HG03103 (cell line): Measurements from ENCODE around the gene MAMDC4.
"Not testable (repeated sequence)": the region's sequence is repeated elsewhere in the genome, so short reads cannot be mapped to it uniquely, and the experiment has no call there.

Experiments used
- ATAC-seq: cut with Tn5 transposase; IDR thresholded peaks from one replicate; pipeline ENCODE4 v1.9.1; 2021; ENCODE audit warnings: low read depth; ENCODE audit not compliant: unreplicated experiment

MAMDC4 gene

GRCh38 chr9:136824496-136825225 lies 27.5 kb upstream of the MAMDC4 start:
- ATAC-seq: no peak

GRCh38 chr9:136825295-136826187 lies 26.6 kb upstream of the MAMDC4 start:
- no peak for ATAC-seq

GRCh38 chr9:136826188-136826541 lies 26.0 kb upstream of the MAMDC4 start:
- ATAC-seq: no peak

DNA sequence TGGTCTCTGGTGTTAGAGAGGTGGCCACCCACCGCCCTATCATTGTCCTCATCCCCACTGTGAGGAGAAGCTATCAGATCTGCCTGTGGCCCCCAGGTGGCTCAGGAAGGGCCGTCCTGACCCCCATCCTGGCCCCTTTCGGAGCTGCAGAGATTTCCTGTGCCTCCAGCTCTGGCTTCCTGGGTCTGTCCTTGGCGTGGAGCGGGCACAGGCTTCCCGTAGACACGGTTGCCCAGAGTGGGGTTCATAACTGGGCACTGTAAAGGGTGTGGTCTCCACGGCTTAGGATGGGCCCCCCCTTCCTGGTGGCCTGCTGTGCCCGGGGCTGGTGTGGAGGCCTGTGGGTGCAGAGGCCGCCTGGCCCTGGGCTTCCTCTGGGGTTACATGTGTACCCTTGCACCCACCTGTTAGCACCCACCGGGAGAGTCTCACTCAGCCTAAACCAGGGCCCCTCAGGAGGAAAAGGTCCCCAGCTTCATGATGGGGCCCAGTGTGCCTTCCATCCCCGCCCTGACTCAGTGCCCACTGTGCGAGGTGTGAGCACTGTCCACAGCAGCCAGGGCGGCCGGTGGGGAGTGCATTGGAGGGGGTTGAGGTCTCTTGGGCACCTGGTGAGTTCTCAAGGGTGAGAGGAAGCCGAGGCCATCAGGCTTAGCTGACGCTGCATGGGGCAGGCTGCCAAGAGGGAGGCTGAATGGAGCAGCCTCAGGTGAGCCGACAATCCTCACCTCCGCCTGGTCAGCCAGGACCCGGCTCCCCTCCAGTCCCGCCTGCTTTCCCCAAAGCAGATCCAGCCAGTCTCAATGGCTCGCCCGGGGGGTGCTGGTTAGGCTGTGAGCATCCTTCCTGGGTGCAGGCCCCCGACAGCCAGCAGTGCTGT lies 25.2 kb upstream of the MAMDC4 start:
- ATAC-seq: no peak

- ATAC-seq: no peak
Measured at GRCh38 chr9:136827794-136828473, 24.2 kb upstream of the MAMDC4 start.

DNA sequence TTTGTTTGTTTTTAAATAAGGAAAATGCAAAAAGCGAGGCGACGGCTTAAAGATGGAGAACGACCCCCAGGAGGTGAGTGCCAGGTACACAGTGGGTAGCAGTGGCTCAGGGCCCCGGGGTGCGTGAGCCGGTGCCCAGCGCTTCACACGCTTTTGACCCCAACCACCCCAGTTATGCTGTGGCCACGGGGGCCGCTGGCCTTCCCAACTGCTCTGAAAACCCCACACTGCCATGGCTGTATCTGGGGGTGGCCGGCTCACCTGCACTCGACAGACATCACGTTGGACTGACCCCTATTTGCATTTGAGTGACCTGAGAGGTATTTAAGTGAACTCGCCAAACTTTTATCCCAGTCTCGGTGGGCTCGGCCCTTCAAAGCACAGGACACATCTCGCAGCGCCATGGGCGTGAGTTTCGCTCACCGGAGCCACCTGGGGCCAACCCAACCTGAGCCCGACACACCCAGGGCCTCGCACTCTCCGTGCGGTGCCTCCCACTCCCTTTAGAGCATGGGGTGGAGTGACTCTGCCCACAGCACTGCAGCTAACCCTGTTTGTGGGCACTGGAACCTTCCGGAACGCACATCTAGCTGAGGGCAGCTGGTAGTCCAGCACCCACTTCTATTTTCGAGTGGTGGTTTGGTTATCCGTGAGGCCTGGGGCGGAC lies 23.5 kb upstream of the MAMDC4 start:
- ATAC-seq: no peak

DNA sequence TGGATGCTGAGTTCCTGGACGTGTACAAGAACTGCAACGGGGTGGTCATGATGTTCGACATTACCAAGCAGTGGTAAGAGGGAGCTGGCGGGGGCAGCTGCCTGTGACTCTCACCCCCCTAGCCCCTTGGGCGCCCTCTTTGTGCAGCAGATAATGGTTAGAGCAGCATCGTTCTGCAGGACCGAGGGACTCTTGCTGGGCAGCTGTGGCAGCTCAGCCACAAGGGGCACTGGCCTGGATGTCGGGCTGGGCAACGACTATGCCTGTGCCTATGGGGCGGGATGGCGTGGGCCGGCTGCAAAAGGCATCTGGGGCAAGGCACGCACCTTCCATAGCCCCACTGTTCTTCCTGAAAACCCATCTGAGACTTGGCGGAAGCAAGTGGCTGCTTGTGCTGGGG lies 22.7 kb upstream of the MAMDC4 start:
- ATAC-seq: no peak

DNA sequence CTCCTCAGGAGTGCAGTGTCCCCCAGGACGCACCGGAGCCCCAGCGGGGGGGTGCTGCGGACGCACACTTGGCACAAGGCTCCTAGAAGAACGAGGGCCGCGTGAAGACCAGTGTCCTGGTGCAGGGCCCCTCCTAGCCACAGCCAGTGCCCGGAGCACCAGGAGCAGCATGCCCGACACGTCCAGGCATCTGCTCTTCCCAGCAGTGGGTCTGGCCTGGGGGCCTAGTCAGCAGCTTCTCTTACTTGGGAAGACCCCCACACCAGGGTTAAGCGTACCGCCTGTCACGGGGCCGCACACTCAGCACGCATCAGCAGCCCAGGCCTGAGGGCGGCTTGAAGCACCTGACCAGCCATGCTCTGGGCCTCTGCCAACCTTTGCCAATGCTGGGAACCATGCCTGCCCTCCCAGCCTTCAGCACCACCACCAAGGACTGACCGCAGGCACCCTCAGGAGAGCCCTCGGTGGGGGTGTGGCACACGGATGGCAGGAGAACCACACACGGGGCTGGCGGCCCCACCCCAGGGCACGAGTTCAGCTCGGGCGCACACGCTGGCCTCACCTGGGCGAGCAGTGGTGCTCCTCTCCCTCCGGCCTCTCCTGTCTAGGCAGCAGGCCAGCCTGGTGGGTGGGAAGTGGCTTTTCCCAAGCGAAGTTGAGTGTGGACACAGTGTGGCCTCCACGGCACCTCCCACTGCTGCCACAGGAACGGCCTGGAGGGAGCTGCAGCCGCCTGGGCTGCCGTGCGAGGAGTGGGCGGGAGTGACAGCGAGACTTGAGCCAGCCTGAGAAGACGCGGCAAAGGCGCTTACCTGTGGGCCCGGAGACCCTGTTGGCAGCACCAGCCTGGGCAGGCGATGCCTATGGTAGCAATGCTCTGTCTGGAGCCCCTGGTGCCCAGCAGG lies 21.9 kb upstream of the MAMDC4 start:
- no peak for ATAC-seq

DNA sequence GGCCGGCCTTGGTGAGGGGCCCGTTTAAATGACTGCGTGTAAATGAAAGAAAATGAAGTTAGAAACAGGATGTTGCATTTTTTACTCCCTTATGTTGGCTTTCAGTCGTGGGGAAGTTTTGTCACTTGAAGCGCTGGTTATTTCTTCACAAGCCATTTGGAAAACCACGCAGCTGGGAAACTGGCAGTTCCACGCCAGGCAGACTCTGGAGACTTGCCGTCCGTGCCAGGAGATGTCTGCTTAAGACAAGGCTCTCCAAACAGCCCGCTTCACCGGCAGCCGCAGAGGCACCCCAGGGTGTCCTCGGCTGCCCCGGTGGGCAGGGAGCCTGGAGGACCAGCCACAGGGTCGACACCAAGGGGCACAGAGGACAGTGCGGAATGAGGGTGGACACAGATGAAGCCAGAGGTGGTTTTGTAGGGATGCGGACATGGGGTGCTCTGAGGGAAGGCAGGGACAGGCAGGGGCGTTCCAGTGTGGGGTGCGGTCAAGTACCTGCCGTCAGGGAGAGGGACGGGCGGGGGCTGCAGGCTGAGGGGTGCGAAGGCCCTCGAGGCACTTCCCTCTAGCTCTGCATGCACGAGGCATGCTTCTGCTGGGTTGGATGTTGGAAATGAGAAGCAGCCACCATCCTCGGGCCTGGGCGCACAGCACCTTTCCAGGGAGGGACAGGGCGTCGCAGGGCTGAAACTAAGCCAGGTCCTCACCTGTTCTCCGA lies 21.0 kb upstream of the MAMDC4 start:
- ATAC-seq: no peak

DNA sequence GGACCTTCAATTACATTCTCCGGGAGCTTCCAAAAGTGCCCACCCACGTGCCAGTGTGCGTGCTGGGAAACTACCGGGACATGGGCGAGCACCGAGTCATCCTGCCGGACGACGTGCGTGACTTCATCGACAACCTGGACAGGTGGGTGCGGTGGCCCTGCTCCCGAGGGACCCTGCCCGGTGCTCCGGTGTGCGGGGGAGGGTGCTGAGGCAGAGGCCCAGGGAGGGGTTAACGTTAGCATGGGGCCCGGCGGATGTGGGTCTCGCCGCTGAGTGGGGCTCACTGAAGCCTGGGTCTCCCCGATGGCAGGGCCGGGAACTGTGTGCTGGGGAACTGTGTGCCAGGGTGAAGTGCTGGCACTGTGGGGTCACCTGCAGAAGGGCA lies 20.4 kb upstream of the MAMDC4 start:
- no peak for ATAC-seq

DNA sequence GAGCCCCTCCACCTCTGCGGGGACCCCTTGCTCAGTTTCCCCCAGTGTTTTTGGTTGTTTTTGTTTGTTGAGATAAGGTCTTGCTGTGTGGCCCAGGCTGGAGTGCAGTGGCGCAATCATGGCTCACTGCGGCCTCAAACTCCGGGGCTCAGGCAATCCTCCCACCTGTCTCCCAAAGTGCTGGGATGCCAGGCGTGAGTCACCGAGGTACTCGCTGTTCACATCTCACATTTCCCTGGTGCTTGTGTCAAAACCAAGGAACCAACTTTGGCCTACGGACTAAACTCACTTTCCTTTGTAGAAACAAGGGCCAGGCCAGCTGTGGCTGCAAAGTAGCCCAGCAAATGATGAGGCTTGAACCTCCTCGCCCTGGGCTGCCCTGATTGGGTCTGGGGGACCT lies 19.6 kb upstream of the MAMDC4 start:
- ATAC-seq: no peak

DNA sequence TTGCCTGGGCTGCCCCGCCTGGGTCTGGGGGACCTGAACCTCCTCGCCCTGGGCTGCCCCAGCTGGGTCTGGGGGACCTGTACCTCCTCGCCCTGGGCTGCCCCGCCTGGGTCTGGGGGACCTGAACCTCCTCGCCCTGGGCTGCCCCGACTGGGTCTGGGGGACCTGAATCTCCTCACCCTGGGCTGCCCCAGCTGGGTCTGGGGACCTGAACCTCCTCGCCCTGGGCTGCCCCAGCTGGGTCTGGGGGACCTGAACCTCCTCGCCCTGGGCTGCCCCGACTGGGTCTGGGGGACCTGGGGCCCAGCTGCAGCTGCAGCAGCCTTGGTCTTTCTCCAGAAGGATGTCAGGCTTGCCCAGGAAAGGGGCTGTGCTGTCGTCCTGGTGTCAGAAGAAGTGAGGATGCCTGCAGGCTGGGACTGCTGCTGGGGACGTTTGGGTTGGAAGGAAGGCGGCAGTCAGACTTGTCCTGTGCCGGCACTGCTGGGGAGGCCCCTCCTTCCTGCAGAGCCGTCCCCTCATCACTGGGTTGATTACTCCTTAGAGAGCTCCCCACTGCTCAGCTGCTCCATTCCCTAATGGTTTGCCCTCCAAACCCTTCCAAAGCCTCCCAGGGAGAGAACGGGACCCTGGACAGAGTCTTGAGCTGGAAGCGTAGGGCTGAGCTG lies 18.6 kb upstream of the MAMDC4 start:
- not testable (repeated sequence) for ATAC-seq

GRCh38 chr9:136835162-136835931 lies 16.8 kb upstream of the MAMDC4 start:
- ATAC-seq: no peak

GRCh38 chr9:136835932-136836904 lies 15.9 kb upstream of the MAMDC4 start:
- ATAC-seq: no peak

DNA sequence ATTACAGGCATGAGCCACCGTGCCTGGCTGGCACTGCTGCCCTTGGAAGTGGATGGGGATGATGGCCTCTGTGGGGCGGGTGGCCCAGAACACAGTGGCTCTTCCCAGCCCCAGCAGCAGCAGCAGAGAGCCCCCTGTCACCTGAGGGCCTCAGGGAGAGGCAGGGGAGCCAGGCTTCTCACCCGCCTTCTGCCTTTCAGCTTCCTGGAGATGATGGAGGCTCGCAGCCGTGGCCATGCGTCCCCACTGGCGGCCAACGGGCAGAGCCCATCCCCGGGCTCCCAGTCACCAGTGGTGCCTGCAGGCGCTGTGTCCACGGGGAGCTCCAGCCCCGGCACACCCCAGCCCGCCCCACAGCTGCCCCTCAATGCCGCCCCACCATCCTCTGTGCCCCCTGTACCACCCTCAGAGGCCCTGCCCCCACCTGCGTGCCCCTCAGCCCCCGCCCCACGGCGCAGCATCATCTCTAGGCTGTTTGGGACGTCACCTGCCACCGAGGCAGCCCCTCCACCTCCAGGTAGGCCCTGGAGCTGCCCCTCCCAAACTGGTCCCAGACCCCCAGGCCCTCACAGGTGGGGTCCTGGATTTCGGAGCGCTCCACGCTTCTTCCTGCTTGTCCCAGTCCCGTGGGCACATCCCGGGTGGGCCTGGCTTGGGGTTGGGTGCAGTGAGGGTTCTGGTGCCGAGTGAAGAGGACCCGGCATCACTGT lies 14.8 kb upstream of the MAMDC4 start:
- ATAC-seq: no peak
